NT2/D1 (cell line): ENCODE data around the gene ITPRIPL2.

Experiments used
- SUZ12 ChIP-seq: IDR thresholded peaks from 2 replicates; pipeline ENCODE4 v1.6.1; 2011; ENCODE audit not compliant: insufficient read length, insufficient read depth; ENCODE audit errors: extremely low read depth
- YY1 ChIP-seq: IDR thresholded peaks from 2 replicates; pipeline ENCODE4 v1.6.1; 2011; ENCODE audit not compliant: insufficient read length, insufficient read depth
- ZNF274 ChIP-seq: IDR thresholded peaks from 2 replicates; pipeline ENCODE4 v1.6.1; 2011; ENCODE audit warnings: mild to moderate bottlenecking, low read depth, low read length

GRCh38 chr16:19077879-19078278 is 35.9 kb upstream of the ITPRIPL2 start:
- TF ChIP-seq YY1 (no peak), ZNF274 (no peak), SUZ12 (no peak)
